Measurements from ENCODE around the gene OAT.
"Not testable (repeated sequence)": the region's sequence is repeated elsewhere in the genome, so short reads cannot be mapped to it uniquely, and the experiment has no call there.

- not testable (repeated sequence) for TF ChIP-seq CTCF (IDR thresholded peaks at IDR 0.05; ENCODE audit: insufficient read depth, low read depth, low read length); EZH2 (IDR thresholded peaks at IDR 0.05; ENCODE audit: insufficient read depth, low read length)
Observed at GRCh38 chr10:124435683-124436082, 17.0 kb upstream of the OAT start.
